T47D (cell line): ENCODE results near the gene BCAS3.

Experiments used
- DNase-seq, 2 experiments: peaks; one replicate each; pipeline versions ENCODE4 v3.0.0 to v3.0.0-alpha.2; 2011 to 2012; ENCODE audit warnings: low read depth in 1 of 2, low spot score in 1 of 2
- JUND ChIP-seq: IDR thresholded peaks from 2 replicates; pipeline ENCODE4 v1.6.1; 2012; ENCODE audit warnings: low read depth
- in situ Hi-C: cut with HindIII; loops from 2 replicates; pipeline ENCODE4 v1.10.0; 2016; ENCODE audit warnings: low sequenced_read_pairs, low pct_unique_long_range_greater_than_20kb

BCAS3 gene

DNA sequence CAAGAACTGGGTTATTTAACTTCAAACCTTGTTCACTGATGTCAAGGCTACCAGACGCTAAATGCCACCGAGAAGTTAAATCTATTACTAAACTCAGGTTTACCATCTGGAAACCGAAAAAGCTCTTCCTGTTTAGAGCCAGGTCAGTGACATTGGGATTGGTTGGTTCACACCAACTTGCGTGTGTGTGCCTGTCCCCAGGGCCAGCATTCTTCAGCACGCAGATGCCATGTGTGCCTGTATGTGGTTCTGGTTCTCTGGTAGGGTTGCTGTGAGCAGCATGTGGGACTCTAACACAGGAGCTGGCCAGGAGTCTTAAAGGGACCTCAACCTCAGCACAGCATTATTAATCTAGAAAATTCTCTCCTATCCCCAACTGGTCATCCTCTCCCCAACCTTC, 703.9 kb downstream of the BCAS3 start:
- no peak for DNase-seq
- no peak for TF ChIP-seq JUND
- in situ Hi-C loops: no loop called here

DNA sequence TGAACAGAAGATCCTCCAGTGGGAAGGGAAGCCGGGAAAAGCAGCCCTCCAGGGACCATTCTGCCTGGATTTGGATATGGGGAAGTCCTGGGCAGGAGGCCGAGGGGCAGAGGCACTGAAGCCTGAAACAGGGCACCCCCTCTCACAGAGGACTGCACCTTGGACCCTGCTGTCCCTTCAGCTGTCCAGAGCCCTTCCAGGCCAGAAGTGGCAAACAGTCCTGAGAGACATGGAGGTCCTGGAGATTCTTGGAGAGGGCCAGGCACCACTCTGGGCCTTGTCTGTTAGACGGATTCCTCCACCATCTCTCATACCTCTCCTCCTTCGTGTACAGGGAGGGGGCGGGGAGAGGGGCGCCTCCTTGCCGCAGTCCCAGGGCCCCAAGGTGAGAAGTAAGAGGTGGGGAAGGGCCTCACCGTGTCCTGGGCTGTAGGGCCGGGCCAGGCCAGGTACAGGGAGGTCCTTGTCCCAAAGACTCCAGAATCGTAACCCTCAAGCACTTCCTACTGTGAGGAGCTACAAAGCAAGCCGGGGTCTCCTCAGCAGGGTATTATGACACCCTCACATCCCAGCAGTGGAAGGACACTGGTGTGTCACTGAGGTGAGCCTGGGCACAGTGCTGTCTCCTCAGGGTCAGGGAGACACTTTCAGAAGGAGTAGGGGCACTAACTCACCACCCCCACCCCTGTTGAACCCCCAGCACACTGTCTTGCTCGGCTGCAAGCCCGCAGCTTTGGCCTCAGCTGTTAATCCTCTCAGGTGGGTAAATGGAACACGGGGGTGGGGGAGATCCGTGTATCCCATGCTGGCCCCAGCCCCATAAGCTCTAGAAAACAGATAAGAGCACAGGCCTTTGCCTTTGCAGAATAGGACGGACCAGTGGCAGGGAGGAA, 705.4 kb downstream of the BCAS3 start:
- in situ Hi-C loops: no loop called here
- TF ChIP-seq JUND: no peak
- no peak for DNase-seq

DNA sequence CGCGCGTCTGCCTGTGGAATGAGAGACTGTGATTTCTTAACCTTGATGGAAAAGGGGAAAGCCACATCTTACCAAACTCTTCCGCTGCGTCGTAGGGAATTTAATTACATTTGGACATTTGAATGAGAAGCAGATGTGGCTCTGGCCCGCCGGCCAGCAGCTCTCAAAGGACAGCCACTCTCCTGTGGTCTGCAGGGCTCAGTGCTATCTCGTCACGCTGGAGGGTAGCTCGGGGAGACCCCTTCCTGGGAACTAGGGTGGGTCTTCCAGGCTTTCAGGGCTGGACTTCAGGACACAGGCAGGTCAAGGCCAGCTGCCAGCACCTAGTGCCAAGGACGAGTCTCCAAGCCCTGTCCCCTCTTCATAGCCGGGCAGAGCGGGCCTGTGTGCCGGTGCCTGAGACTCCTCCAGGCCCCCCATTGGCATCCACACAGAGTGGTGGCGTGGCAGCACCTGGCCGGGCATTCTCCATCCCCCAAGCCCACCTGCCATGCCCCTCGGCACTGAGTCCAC, 706.1 kb downstream of the BCAS3 start:
- TF ChIP-seq JUND: no peak
- no peak for DNase-seq
- in situ Hi-C loops: no loop called here

DNA sequence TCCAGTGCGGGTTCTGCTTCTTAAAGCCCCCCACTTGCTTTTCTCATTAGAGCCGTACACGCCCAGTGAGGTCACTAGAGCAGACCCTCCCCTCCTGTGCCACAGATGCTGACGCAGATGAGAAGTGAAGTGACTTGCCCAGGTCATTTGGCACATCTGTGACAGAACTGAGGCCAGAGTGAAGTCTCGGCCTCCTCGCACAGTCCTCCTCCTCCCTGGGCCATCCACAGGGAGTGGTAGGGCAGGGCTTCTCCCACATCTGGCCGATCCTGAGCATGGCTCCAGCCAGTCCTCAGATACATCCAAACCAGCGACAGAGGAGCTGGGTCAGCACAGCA, 706.7 kb downstream of the BCAS3 start:
- in situ Hi-C loops: no loop called here
- no peak for TF ChIP-seq JUND
- DNase-seq: no peak

DNA sequence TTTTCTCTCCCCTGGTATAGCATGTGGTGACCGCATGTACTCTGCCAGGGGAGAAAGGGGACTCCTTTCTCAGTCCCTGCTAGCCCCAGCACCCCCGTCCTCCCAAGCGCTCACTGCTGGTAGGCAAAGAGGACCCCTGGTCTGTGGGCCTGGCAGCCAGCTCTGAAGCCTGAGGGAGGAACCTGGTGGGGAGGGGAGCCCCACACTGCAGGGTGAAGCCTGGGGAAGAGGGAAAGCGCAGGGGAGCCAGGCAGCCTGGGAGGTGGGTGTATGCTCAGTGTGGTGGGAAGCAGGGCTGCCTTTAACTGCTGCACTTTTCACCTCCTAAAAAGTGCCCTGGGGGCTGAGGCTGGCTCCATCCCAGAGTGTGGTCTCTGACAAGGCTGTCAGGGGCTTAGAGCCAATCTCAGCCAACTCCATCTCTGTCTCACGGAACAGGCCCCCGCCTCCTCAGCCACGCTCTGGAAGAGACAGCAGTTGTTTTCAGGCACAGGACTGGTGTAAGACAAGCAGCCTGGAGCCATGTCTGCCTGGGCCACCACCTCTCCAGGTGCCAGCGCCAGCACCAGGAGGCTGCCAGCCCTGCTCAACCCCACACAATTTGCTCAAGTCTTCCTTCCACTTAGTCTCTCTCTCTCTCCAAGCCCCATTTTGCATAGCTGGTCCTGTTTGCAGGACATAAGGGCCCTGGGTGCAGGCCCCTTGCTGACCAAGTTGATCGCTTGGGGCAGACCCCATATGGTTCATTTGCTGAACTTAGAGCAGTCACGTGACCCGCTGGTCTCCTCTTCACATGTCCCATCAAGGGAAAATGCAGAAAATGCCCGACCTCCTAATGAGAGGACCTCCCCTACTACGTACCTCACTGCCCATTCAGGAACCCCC, 707.3 kb downstream of the BCAS3 start:
- DNase-seq: no peak
- no peak for TF ChIP-seq JUND
- in situ Hi-C loops: no loop called here

DNA sequence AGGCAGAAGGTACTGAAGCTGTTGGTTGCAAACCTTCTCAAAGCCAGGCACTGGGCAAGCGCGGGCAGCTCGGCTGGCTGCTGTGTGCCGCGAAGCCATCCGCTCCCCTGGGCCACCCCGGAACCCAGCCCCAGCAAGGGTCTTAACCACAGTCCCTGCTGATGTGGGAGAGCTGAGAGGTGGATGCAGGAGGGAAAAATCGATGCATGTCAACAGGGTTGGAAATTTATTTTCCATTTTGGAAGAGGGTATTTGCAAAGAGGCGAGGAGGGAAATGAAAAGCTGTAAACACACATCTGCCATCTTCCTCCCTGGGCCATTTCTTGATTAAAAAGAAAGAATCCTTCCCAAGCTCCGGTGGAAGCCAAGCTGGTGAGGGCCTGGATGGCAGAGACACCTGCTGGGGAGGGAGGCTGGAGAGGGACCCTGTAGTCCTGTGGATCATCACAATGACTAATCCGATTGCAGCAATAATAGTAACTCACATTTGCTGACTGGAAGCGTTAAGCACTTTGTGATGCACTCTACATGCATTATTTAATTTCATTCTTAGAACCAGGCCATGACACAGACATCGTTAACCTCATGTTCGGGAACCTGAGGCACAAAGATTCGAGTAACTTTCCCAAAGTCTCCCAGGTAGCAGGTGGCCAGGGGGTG, 708.1 kb downstream of the BCAS3 start:
- in situ Hi-C loops: no loop called here
- TF ChIP-seq JUND: no peak
- DNase-seq: no peak

DNA sequence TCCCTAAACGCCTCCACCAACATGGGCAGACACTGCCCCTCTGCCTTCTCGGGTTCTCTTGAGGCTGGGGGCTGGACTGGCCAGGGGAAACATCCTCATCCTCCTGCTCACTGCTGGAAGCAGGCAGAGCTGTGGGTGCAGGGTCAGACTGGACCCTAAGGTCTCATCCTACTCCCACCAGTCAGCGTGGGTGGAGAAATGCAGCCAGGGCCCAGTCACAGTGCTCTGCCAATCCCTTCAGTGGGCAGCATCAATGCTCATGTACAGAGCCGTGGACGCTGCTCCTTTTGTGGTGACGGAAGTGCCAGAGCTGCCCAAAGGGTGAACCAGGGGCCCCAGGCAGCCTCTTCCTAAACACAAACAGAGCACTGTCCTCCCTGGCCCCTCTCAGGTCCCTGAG, 708.6 kb downstream of the BCAS3 start:
- no peak for DNase-seq
- no peak for TF ChIP-seq JUND
- in situ Hi-C loops: no loop called here

DNA sequence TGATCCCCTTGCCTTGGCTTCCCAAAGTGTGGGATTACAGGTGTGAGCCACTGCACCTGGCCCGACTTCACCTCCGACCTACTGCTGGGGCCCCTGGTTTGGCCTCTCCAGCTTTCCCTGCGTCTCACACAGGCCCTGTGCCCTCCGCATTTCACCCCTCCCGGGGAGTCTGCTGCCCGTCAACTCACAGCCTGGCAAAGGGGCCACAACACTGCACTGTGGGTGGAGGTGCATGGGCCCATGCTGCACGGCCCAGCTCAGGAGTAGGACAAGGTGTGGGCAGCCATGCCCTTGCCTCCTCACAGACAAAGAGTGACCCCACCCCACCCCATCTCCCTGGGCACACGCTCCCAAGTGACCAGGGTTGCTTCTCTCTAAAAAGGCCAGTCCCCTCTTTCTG, 709.4 kb downstream of the BCAS3 start:
- no peak for TF ChIP-seq JUND
- DNase-seq: no peak
- in situ Hi-C loops: no loop called here

DNA sequence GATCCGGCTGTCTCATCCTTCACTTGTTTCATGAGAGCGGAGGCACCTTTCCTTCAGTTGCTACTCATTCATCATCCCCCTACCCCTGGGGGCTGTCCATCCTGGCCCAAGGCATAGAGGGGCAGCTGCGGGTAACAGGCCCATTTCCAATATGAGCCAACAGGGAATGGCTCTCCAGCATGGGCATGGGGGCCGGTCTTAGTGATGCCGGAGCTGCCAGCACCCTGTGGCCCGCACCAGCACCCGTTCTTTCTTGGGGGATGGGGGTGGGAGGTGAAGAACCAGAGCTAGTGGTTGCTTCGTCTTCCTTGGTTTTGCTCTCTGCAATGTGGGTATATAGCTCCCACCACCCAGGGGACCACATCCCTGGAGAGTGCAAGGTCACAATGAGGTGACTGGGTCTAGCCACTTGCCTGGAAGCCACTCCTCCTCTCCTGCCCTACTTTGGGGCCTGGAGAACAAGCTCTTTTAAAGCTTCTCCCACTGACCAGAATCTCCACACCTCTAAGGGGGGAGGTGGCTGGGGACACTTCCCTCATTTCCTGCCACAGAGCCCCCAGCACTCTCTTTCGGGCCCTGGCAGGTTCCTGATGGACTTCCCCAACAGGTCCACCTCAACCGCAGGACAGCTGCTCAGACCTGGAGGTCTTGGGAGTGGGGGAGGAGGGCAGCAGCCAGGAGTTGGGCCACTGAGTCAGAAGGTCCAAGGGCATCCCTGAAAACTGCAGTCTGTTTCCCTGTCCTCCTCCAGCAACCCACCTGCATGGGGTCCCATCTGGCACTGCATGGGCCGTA, 710.1 kb downstream of the BCAS3 start:
- no peak for TF ChIP-seq JUND
- in situ Hi-C loops: no loop called here
- DNase-seq: no peak

DNA sequence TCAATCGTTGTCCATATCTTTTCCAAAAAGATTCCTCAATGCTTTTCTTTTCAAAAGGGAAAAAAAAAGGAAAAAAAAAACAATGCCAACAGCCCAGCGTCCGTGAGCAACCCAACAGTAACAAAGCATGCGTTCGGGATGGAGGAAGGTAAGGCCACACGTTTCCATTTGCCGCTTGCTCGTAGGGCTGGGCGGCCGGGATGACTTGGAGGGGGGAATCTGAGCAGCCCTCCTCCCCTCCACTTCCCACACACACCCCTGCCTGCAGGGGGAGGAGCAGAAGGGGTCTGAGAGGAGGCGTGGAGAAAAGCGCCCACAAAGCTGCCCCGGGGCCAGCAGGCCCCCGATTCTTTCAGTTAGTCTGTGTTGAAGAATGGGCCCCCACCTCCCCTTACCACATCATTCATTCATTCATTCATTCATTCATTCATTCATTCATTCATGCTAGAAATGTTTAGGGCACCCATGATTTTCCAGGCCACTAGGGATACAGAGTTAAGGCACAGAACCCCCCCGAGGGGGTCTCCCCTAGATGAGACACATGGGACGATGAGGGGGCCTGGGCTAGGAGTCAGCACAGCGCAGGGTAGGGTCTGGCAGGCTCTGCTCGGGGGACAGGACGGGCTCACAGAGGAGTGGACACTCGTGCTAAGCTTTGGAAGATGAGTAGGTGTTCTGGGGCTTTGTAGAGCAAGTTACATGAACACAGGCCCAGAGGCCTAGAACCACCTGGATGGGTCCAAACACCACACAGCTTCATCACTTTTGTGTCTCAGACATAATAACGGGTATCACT, 711.1 kb downstream of the BCAS3 start:
- TF ChIP-seq JUND: no peak
- in situ Hi-C loops: no loop called here
- DNase-seq: no peak
